NB4 (cell line): ENCODE data around the gene COL21A1.

Source experiments
- DNase-seq: peaks from one replicate; pipeline ENCODE4 v3.0.0; 2010; ENCODE audit warnings: low read depth
- H3K4me3 ChIP-seq: one replicate; pipeline ENCODE4 v1.5.1; 2011; ENCODE audit warnings: mild to moderate bottlenecking, low read depth, low read length, moderate library complexity
- CTCF ChIP-seq: IDR thresholded peaks from one replicate; pipeline ENCODE4 v1.5.1; 2012; ENCODE audit warnings: low read depth, low read length
- MAX ChIP-seq: IDR thresholded peaks from 2 replicates; pipeline ENCODE4 v1.6.1; 2011; ENCODE audit warnings: low read depth, low read length
- MYC ChIP-seq: IDR thresholded peaks from 2 replicates; pipeline ENCODE4 v1.6.1; 2011; ENCODE audit warnings: low read depth, low read length
- POLR2A ChIP-seq: IDR thresholded peaks from 2 replicates; pipeline ENCODE4 v1.6.1; 2011; ENCODE audit warnings: mild to moderate bottlenecking; ENCODE audit not compliant: insufficient read length; ENCODE audit errors: extremely low read depth

The COL21A1 gene

GRCh38 chr6:56282391-56282790, 35.0 kb upstream of the COL21A1 start:
- no peak overlapping the region for H3K4me3 ChIP-seq
- no peak for DNase-seq
- TF ChIP-seq CTCF, result no peak
- TF ChIP-seq MAX, result no peak
- TF ChIP-seq MYC, result no peak
- TF ChIP-seq POLR2A, result no peak

GRCh38 chr6:56280126-56280525, 32.7 kb upstream of the COL21A1 start:
- TF ChIP-seq MAX, result no peak
- no peak for TF ChIP-seq POLR2A
- no peak for TF ChIP-seq CTCF
- TF ChIP-seq MYC, result no peak
- no peak for DNase-seq
- no peak overlapping the region for H3K4me3 ChIP-seq

DNA sequence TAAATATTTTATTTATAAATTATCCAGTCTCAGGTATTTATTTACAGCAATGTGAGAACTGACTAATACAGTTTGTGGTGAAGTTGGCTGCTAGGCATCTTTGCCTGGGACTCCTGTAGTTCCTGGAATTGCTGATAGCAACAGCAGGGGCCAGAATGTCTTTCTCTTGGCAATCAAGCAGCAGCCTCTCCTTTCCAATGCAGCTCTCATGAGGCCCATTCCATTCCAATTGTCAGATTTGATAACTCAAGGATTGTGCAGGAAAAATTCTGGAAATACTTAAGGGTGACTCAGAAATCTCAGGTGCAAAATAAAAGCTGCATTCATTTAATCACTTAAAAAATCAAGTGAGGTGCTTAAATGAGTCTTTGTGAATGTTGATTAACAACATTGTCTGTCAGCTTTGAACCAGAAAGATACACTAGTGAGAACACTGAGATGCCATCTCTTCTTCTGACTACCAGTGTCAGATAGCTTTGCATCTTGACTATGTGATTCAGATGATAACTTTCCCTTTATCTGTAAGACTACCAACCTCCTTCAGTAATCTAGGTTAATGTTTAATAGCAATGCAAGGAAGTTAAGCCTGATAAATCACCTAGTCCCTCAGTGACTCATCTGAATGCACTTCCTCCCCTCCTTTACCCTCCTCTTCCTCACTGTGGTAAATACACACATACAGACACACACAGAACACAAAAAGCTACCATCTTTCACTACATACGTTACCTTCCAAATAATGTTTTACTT, 32.1 kb upstream of the COL21A1 start:
- no peak for TF ChIP-seq MYC
- no peak overlapping the region for H3K4me3 ChIP-seq
- DNase-seq, result no peak

GRCh38 chr6:56278171-56278591, 30.8 kb upstream of the COL21A1 start:
- no peak for TF ChIP-seq CTCF
- TF ChIP-seq MAX, result no peak
- TF ChIP-seq MYC, result no peak
- TF ChIP-seq POLR2A, result no peak
- DNase-seq, result no peak

GRCh38 chr6:56270812-56271441, 23.5 kb upstream of the COL21A1 start:
- no peak overlapping the region for H3K4me3 ChIP-seq
- DNase-seq, result no peak
- no peak for TF ChIP-seq POLR2A
- TF ChIP-seq MAX, result no peak
- TF ChIP-seq CTCF, result no peak
- TF ChIP-seq MYC, result no peak

More at GRCh38 chr6:56278171-56278591, 30.8 kb upstream of the COL21A1 start:
- no peak overlapping the region for H3K4me3 ChIP-seq

GRCh38 chr6:56268266-56268665, 20.9 kb upstream of the COL21A1 start:
- DNase-seq, result no peak
- no peak for TF ChIP-seq MYC
- TF ChIP-seq CTCF, result no peak
- TF ChIP-seq POLR2A, result no peak
- no peak for TF ChIP-seq MAX
- no peak overlapping the region for H3K4me3 ChIP-seq
